Epidermal melanocyte (primary cell): ENCODE measurements around the gene CDC34.
A peak's percentile ranks its signal among the peaks of the same experiment; 100 is the strongest.

ENCODE experiments used
- DNase-seq: peaks from one replicate; pipeline ENCODE4 v3.0.0; 2011; ENCODE audit warnings: low spot score; ENCODE audit not compliant: insufficient read length

The CDC34 gene

GRCh38 chr19:497491-497868 lies 34.1 kb upstream of the CDC34 start:
- DNase-seq: no peak

- no peak for DNase-seq
Measured at GRCh38 chr19:497869-498510, 33.6 kb upstream of the CDC34 start.

GRCh38 chr19:498511-498891 lies 33.1 kb upstream of the CDC34 start:
- no peak for DNase-seq

- DNase-seq: no peak
Measured at GRCh38 chr19:498977-499623, 32.5 kb upstream of the CDC34 start.

- DNase-seq: no peak
Measured at GRCh38 chr19:501646-502045, 29.9 kb upstream of the CDC34 start.

- no peak for DNase-seq
Measured at GRCh38 chr19:504616-505015, 26.9 kb upstream of the CDC34 start.

- DNase-seq: peak; percentile 100
Measured at GRCh38 chr19:506404-507285, 24.9 kb upstream of the CDC34 start.

GRCh38 chr19:507286-508203 lies 24.0 kb upstream of the CDC34 start, which contains the start of gene TPGS1:
TSS of gene TPGS1 (plus strand) at chr19:507497. CDS start at chr19:507507, 10 bp downstream.
- peak; percentile 95 for DNase-seq

GRCh38 chr19:508204-509150 lies 23.1 kb upstream of the CDC34 start:
- no peak for DNase-seq

- peak; percentile 84 for DNase-seq
Measured at GRCh38 chr19:510606-511100, 20.9 kb upstream of the CDC34 start.

GRCh38 chr19:511101-511851 lies 20.3 kb upstream of the CDC34 start:
- no peak for DNase-seq

GRCh38 chr19:512547-513365 lies 18.8 kb upstream of the CDC34 start:
- no peak for DNase-seq

- no peak for DNase-seq
Measured at GRCh38 chr19:513368-514165, 18.0 kb upstream of the CDC34 start.

- DNase-seq: no peak
Measured at GRCh38 chr19:514166-514663, 17.3 kb upstream of the CDC34 start.

- peak; percentile 59 for DNase-seq
Measured at GRCh38 chr19:517721-518597, 13.6 kb upstream of the CDC34 start.

GRCh38 chr19:518598-519231 lies 12.8 kb upstream of the CDC34 start:
- no peak for DNase-seq
